ENCODE data around the gene TIAM1. TPM values are rescaled to one million over a fixed set of nuclear protein-coding genes. Genes with fewer than 3 reads are reported as not detected.

The TIAM1 gene
- total RNA-seq, 1 experiment from 2014 or later, result 15.2 TPM

- DNase-seq, result no peak
- Mint-ChIP-seq H3K36me3 (ENCODE audit: insufficient read depth, unreplicated experiment) (no peaks in the 10 kb centered on the region), H3K27ac (ENCODE audit: unreplicated experiment) (no peak overlapping the region), H3K4me3 (ENCODE audit: low read depth, unreplicated experiment) (no peak overlapping the region), H3K27me3 (ENCODE audit: unreplicated experiment) (no peaks in the 10 kb centered on the region), H3K9me3 (ENCODE audit: low read depth, unreplicated experiment) (no peaks in the 10 kb centered on the region), H3K4me1 (ENCODE audit: low read depth, unreplicated experiment) (no peaks in the 10 kb centered on the region)
- CTCF ChIA-PET, result no interaction called here
- no TSS peak for BruUV-seq (replicated peaks)
- intact Hi-C loops (cut with micrococcal nuclease; ENCODE audit: unreplicated experiment), result no loop called here
- no peak for TF ChIP-seq CTCF (IDR thresholded peaks at IDR 0.05; ENCODE audit: unreplicated experiment)
Measured at GRCh38 chr21:31326522-31327242, 17.4 kb downstream of the TIAM1 start.

GRCh38 chr21:31318971-31319370, 25.1 kb downstream of the TIAM1 start:
- intact Hi-C loops (cut with micrococcal nuclease; ENCODE audit: unreplicated experiment), result no loop called here
- Mint-ChIP-seq H3K4me3 (ENCODE audit: low read depth, unreplicated experiment) (no peak overlapping the region), H3K27me3 (ENCODE audit: unreplicated experiment) (no peaks in the 10 kb centered on the region), H3K4me1 (ENCODE audit: low read depth, unreplicated experiment) (no peaks in the 10 kb centered on the region), H3K36me3 (ENCODE audit: insufficient read depth, unreplicated experiment) (no peaks in the 10 kb centered on the region), H3K9me3 (ENCODE audit: low read depth, unreplicated experiment) (no peaks in the 10 kb centered on the region), H3K27ac (ENCODE audit: unreplicated experiment) (no peak overlapping the region)
- DNase-seq, result no peak
- CTCF ChIA-PET, result interaction anchor here (0.5 kb wide), 1 partner anchor 23 kb away, joined by 5 read pairs; no protein-coding TSS in a partner anchor
- no peak for TF ChIP-seq CTCF (IDR thresholded peaks at IDR 0.05; ENCODE audit: unreplicated experiment)
- no TSS peak for BruUV-seq (replicated peaks)

- H3K27me3 Mint-ChIP-seq (ENCODE audit: unreplicated experiment), result no peaks in the 10 kb centered on the region
- no peak overlapping the region for H3K27ac Mint-ChIP-seq (ENCODE audit: unreplicated experiment)
- intact Hi-C loops (cut with micrococcal nuclease; ENCODE audit: unreplicated experiment), result no loop called here
- CTCF ChIA-PET, result no interaction called here
- no peak overlapping the region for H3K4me3 Mint-ChIP-seq (ENCODE audit: low read depth, unreplicated experiment)
- no peaks in the 10 kb centered on the region for H3K9me3 Mint-ChIP-seq (ENCODE audit: low read depth, unreplicated experiment)
- TF ChIP-seq CTCF (IDR thresholded peaks at IDR 0.05; ENCODE audit: unreplicated experiment), result no peak
- DNase-seq, result no peak
- H3K36me3 Mint-ChIP-seq (ENCODE audit: insufficient read depth, unreplicated experiment), result no peaks in the 10 kb centered on the region
- no peaks in the 10 kb centered on the region for H3K4me1 Mint-ChIP-seq (ENCODE audit: low read depth, unreplicated experiment)
- BruUV-seq (replicated peaks), result no TSS peak
Measured at GRCh38 chr21:31317688-31318087, 26.4 kb downstream of the TIAM1 start.

GRCh38 chr21:31316488-31317169, 27.4 kb downstream of the TIAM1 start:
- no peak for TF ChIP-seq CTCF (IDR thresholded peaks at IDR 0.05; ENCODE audit: unreplicated experiment)
- H3K9me3 Mint-ChIP-seq (ENCODE audit: low read depth, unreplicated experiment), result no peaks in the 10 kb centered on the region
- intact Hi-C loops (cut with micrococcal nuclease; ENCODE audit: unreplicated experiment), result no loop called here
- H3K27me3 Mint-ChIP-seq (ENCODE audit: unreplicated experiment), result no peaks in the 10 kb centered on the region
- no peak overlapping the region for H3K27ac Mint-ChIP-seq (ENCODE audit: unreplicated experiment)
- no peaks in the 10 kb centered on the region for H3K36me3 Mint-ChIP-seq (ENCODE audit: insufficient read depth, unreplicated experiment)
- CTCF ChIA-PET, result no interaction called here
- H3K4me3 Mint-ChIP-seq (ENCODE audit: low read depth, unreplicated experiment), result no peak overlapping the region
- H3K4me1 Mint-ChIP-seq (ENCODE audit: low read depth, unreplicated experiment), result no peaks in the 10 kb centered on the region
- no TSS peak for BruUV-seq (replicated peaks)
- no peak for DNase-seq
